Neuronal stem cell (in vitro differentiated cells): Measurements from ENCODE around the gene EFL1.

Source experiments
- DNase-seq: peaks from one replicate; pipeline ENCODE4 v3.0.0-alpha.2; 2013; ENCODE audit warnings: low spot score
- H2AFZ ChIP-seq: one replicate; pipeline ENCODE4 v1.6.1; 2013; ENCODE audit warnings: mild to moderate bottlenecking, low read length, inconsistent platforms
- H2AK5ac ChIP-seq: 2 replicates; pipeline ENCODE4 v1.6.1; 2013; ENCODE audit warnings: low read depth, mild to moderate bottlenecking, inconsistent platforms, low read length, moderate library complexity, mixed read lengths
- H2BK120ac ChIP-seq: 2 replicates; pipeline ENCODE4 v1.6.1; 2013; ENCODE audit warnings: low read depth, mild to moderate bottlenecking, inconsistent platforms, low read length, moderate library complexity, mixed read lengths
- H2BK12ac ChIP-seq: one replicate; pipeline ENCODE4 v1.6.1; 2013; ENCODE audit warnings: low read length, inconsistent platforms
- H2BK15ac ChIP-seq: 2 replicates; pipeline ENCODE4 v1.6.1; 2013; ENCODE audit warnings: mild to moderate bottlenecking, low read length, inconsistent platforms, mixed read lengths
- H2BK5ac ChIP-seq: one replicate; pipeline ENCODE4 v1.6.1; 2013; ENCODE audit warnings: inconsistent platforms, mild to moderate bottlenecking, low read length, moderate library complexity
- H3K14ac ChIP-seq: one replicate; pipeline ENCODE4 v1.6.1; 2013; ENCODE audit warnings: low read length, inconsistent platforms
- H3K18ac ChIP-seq: 2 replicates; pipeline ENCODE4 v1.6.1; 2013; ENCODE audit warnings: low read length, inconsistent platforms
- H3K23ac ChIP-seq: 2 replicates; pipeline ENCODE4 v1.6.1; 2013; ENCODE audit warnings: low read depth, mild to moderate bottlenecking, mixed read lengths, low read length, inconsistent platforms; ENCODE audit not compliant: poor library complexity
- H3K27ac ChIP-seq: replicated peaks from 3 replicates; pipeline ENCODE4 v1.5.1; 2013; ENCODE audit warnings: low read length, inconsistent platforms
- H3K27me3 ChIP-seq, 3 experiments: 2 replicates each; pipeline ENCODE4 v1.6.1; 2013; ENCODE audit warnings: low read length in 3 of 3, mild to moderate bottlenecking in 2 of 3, inconsistent platforms in 1 of 3, low read depth in 1 of 3, mixed read lengths in 1 of 3, moderate library complexity in 1 of 3; ENCODE audit not compliant: control insufficient read depth in 3 of 3, insufficient read depth in 3 of 3
- H3K36me3 ChIP-seq, 2 donors: replicated peaks in 1 of 2; 2 replicates each; pipeline ENCODE4 v1.6.1; 2013; ENCODE audit warnings: low read length in 2 of 2; ENCODE audit not compliant: control insufficient read depth in 2 of 2, insufficient read depth in 2 of 2
- H3K4ac ChIP-seq: 2 replicates; pipeline ENCODE4 v1.6.1; 2013; ENCODE audit warnings: inconsistent platforms, mild to moderate bottlenecking, low read length, moderate library complexity
- H3K4me1 ChIP-seq, 2 donors: 1 replicate in 1 of 2; 2 replicates in 1 of 2; pipeline ENCODE4 v1.6.1; 2013; ENCODE audit warnings: low read length in 2 of 2, low read depth in 1 of 2; ENCODE audit not compliant: control insufficient read depth in 2 of 2, insufficient read depth in 1 of 2
- H3K4me2 ChIP-seq: one replicate; pipeline ENCODE4 v1.6.1; 2013; ENCODE audit warnings: mild to moderate bottlenecking, low read length, inconsistent platforms; ENCODE audit not compliant: insufficient read depth, poor library complexity, severe bottlenecking
- H3K4me3 ChIP-seq, 2 donors: 2 replicates each; pipeline ENCODE4 v1.5.1; 2013; ENCODE audit warnings: low read length in 2 of 2, mild to moderate bottlenecking in 2 of 2, inconsistent platforms in 1 of 2, moderate library complexity in 1 of 2
- H3K79me1 ChIP-seq: one replicate; pipeline ENCODE4 v1.6.1; 2013; ENCODE audit warnings: low read depth, mild to moderate bottlenecking, inconsistent platforms, low read length, moderate library complexity
- H3K9ac ChIP-seq: one replicate; pipeline ENCODE4 v1.6.1; 2013; ENCODE audit warnings: mild to moderate bottlenecking, low read depth, low read length, inconsistent platforms; ENCODE audit not compliant: poor library complexity
- H3K9me3 ChIP-seq, 2 donors: replicated peaks in 1 of 2; 2 replicates each; pipeline versions ENCODE3 to v1.6.1; 2013; ENCODE audit warnings: low read length in 2 of 2, mild to moderate bottlenecking in 2 of 2, inconsistent platforms in 1 of 2, low read depth in 1 of 2, mixed read lengths in 1 of 2, moderate library complexity in 1 of 2; ENCODE audit not compliant: control insufficient read depth in 2 of 2, insufficient read depth in 1 of 2
- H4K8ac ChIP-seq: one replicate; pipeline ENCODE4 v1.6.1; 2013; ENCODE audit warnings: low read depth, mild to moderate bottlenecking, inconsistent platforms, low read length, moderate library complexity
- H4K91ac ChIP-seq: one replicate; pipeline ENCODE4 v1.6.1; 2013; ENCODE audit warnings: low read length, low read depth, mild to moderate bottlenecking, inconsistent platforms; ENCODE audit not compliant: poor library complexity
- WGBS, 2 donors: extraction: QIAGEN DNeasy Blood & Tissue Kit; methylation state at CpG; one replicate each; pipeline ENCODE4 v1.1.7; 2013; ENCODE audit warnings: missing lambda C conversion rate in 2 of 2, mixed read lengths in 1 of 2; ENCODE audit not compliant: insufficient read length in 2 of 2, insufficient replicate concordance in 1 of 2; ENCODE audit errors: extremely low coverage in 2 of 2; 5-methylcytosine and 5-hydroxymethylcytosine counted together

EFL1 gene

DNA sequence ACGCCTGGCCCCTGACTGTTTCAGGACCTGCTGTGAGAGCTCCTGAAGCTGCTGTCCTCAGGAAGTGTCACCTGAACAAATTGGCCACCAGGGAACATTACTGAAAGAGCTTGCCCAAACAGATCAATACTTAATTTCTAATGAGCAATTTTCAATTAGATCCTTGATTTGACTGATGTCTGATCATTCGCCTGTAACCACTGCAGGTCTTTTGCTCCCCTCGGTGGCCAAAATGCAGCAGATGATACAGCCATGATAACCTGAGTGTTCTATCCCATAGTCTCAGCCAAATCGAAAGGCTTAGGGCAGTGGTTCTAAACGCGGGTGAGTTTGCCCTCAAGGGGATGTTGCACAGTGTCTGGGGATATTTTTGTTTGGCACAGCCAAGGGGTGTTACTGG, 159.1 kb downstream of the EFL1 start:
- Histone ChIP-seq H3K4me1 (peaks cover 0 to 8% of the 10 kb centered on the region in 2 donors), H3K36me3 (no peaks in the 10 kb centered on the region), H3K4ac (no peak overlapping the region), H3K4me2 (no peak overlapping the region), H3K9ac (no peak overlapping the region), H4K91ac (no peak overlapping the region), H2BK5ac (no peak overlapping the region), H3K27me3 (no peaks in the 10 kb centered on the region), H4K8ac (no peak overlapping the region), H2BK120ac (no peak overlapping the region), H2AFZ (no peak overlapping the region), H2BK12ac (no peak overlapping the region), H3K79me1 (no peaks in the 10 kb centered on the region), H3K27ac (no peak overlapping the region), H3K9me3 (no peaks in the 10 kb centered on the region), H2BK15ac (no peak overlapping the region), H2AK5ac (no peak overlapping the region), H3K23ac (no peak overlapping the region), H3K4me3 (no peak overlapping the region), H3K14ac (no peak overlapping the region), H3K18ac (no peak overlapping the region)
- no peak for DNase-seq
- WGBS, 2 donors: no CpG with 5 or more reads among the region's 6 CpGs

DNA sequence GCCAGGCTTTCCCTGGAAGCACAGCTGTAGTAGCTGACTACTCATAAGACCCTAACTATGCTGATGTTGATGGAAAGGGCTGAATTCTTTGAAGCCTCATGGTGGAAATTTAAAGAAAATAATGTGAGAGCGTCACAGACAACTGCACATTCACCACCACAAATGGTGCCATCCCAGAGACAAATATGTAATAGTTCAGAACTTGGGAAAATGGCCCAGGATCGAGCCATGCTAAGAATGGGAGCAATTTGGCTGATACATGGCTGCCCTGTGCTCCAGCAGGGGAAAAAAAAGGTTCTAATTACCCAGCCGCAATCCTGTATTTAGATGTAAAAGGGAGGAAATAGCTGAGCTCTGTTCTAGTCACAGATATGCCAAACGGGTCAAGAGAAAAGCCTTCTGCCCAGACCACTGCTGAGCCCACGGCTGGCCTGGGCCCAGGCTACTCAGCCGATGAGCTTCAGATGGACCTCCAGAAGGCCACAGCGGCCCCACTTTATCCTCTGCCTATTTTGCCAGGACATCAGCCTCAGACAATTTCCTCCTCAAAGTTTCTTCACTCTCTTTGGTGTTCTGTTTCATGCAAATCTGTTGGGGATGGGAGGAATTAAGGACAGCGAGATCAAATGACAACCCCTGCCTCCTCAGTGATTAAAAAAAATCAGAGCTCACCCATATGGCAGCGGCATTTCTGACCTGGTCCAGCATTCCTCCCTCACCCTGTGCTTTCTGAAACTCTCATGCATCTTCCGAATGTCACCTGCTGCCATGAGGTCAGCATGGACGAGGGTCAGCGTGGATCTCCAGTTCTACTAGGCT, 162.2 kb downstream of the EFL1 start:
- DNase-seq: peak; percentile 5
- Histone ChIP-seq H3K4me1 (peaks cover 0 to 8% of the 10 kb centered on the region in 2 donors), H3K4me3 (no peak overlapping the region), H3K14ac (peak overlapping the region; percentile 42), H2BK120ac (no peak overlapping the region), H2AK5ac (no peak overlapping the region), H2BK15ac (no peak overlapping the region), H3K4ac (no peak overlapping the region), H3K9me3 (no peaks in the 10 kb centered on the region), H3K27me3 (peaks cover 0 to 3% (median 0%) of the 10 kb centered on the region in 3 experiments), H4K8ac (no peak overlapping the region), H3K18ac (peak overlapping the region; percentile 55), H3K79me1 (no peaks in the 10 kb centered on the region), H4K91ac (no peak overlapping the region), H3K36me3 (no peaks in the 10 kb centered on the region), H2BK12ac (no peak overlapping the region), H2AFZ (peak overlapping the region; percentile 46), H3K27ac (no peak overlapping the region), H3K9ac (no peak overlapping the region), H3K4me2 (peak overlapping the region; percentile 27), H3K23ac (no peak overlapping the region), H2BK5ac (no peak overlapping the region)
- no CpG with 5 or more reads among the region's 12 CpGs for WGBS, 2 donors

DNA sequence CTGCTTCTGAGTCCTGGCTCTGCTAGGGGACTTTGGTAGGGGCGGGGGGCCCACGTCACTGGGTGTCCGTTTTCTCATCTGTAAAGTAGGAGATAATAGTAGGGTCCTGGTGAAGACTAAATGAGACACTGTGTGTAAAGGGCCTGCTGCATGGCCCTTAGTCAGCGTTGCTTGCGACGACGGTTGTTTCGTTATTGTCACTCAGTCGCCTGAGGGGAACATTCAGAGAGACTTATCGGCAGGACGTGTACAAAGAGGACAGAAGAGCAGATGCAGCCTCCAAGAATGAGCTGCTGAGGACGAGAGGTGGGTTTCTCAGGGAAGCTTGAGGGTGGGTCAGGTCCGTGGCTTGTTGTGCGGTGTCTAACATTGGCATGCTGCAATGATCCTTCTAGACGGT, 163.9 kb downstream of the EFL1 start:
- Histone ChIP-seq H3K27ac (no peak overlapping the region), H3K27me3 (peaks cover 0 to 6% (median 0%) of the 10 kb centered on the region in 3 experiments), H3K9ac (no peak overlapping the region), H3K79me1 (no peaks in the 10 kb centered on the region), H2AFZ (no peak overlapping the region), H2BK15ac (no peak overlapping the region), H3K4me1 (peaks cover 0 to 8% of the 10 kb centered on the region in 2 donors), H3K36me3 (no peaks in the 10 kb centered on the region), H3K18ac (no peak overlapping the region), H3K9me3 (no peaks in the 10 kb centered on the region), H2BK12ac (no peak overlapping the region), H3K4ac (no peak overlapping the region), H2BK120ac (no peak overlapping the region), H3K14ac (no peak overlapping the region), H4K8ac (no peak overlapping the region), H2BK5ac (no peak overlapping the region), H3K4me3 (no peak overlapping the region), H3K23ac (no peak overlapping the region), H2AK5ac (no peak overlapping the region), H3K4me2 (no peak overlapping the region), H4K91ac (no peak overlapping the region)
- no CpG with 5 or more reads among the region's 15 CpGs for WGBS, 2 donors
- DNase-seq: no peak

DNA sequence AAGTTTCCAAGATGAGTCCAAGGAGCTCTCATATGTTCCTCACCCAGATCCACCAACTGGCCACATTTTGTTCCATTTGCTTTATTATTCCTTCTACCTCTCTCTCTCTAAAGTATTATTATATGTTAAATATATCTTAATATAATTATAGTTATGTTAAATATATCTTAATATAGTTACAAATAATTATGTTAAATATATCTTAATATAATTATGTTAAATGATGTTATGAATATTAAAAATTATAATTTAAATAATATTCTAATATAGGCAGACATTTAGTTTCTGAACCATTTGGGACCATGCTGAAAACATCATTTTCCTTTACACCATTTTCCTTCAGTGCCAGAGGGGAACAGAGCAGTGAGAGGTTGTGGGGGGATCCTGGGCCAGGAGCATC, 166.7 kb downstream of the EFL1 start:
- H3K79me1 ChIP-seq: no peaks in the 10 kb centered on the region
- no peak overlapping the region for H4K8ac ChIP-seq

More for the DNA sequence above, 166.7 kb downstream of the EFL1 start:
- no peak overlapping the region for H3K4ac ChIP-seq
- H4K91ac ChIP-seq: no peak overlapping the region
- no peak overlapping the region for H2AFZ ChIP-seq
- H3K9me3 ChIP-seq: no peaks in the 10 kb centered on the region
- no peak overlapping the region for H2BK15ac ChIP-seq
- no peak overlapping the region for H3K18ac ChIP-seq
- H3K4me2 ChIP-seq: no peak overlapping the region
- peaks cover 0 to 6% (median 0%) of the 10 kb centered on the region in 3 experiments for H3K27me3 ChIP-seq
- H3K23ac ChIP-seq: no peak overlapping the region
- H3K4me1 ChIP-seq: peaks cover 0 to 8% of the 10 kb centered on the region in 2 donors
- no peak overlapping the region for H2BK12ac ChIP-seq
- H3K14ac ChIP-seq: no peak overlapping the region
- H3K9ac ChIP-seq: no peak overlapping the region
- H2BK120ac ChIP-seq: no peak overlapping the region
- no peak overlapping the region for H2AK5ac ChIP-seq
- no peak overlapping the region for H3K4me3 ChIP-seq
- no peak for DNase-seq
- H3K27ac ChIP-seq: no peak overlapping the region
- no peak overlapping the region for H2BK5ac ChIP-seq
- H3K36me3 ChIP-seq: no peaks in the 10 kb centered on the region
